Ishikawa (cell line): ENCODE data around the gene NUTF2.

ENCODE experiments used
- CEBPB ChIP-seq: IDR thresholded peaks from 2 replicates; pipeline ENCODE4 v1.6.1; 2012
- CREB1 ChIP-seq: IDR thresholded peaks from 2 replicates; pipeline ENCODE4 v1.6.1; 2012; ENCODE audit warnings: low read depth
- EP300 ChIP-seq: IDR thresholded peaks from 2 replicates; pipeline ENCODE4 v1.6.1; 2012; ENCODE audit warnings: borderline replicate concordance
- FOXM1 ChIP-seq: IDR thresholded peaks from 2 replicates; pipeline ENCODE4 v1.6.1; 2012; ENCODE audit warnings: low read depth, borderline replicate concordance
- NFIC ChIP-seq: IDR thresholded peaks from 2 replicates; pipeline ENCODE4 v1.6.1; 2012
- RAD21 ChIP-seq: IDR thresholded peaks from 2 replicates; pipeline ENCODE4 v1.6.1; 2012; ENCODE audit warnings: low read depth
- REST ChIP-seq: IDR thresholded peaks from 2 replicates; pipeline ENCODE4 v1.6.1; 2012; ENCODE audit warnings: low read depth, mild to moderate bottlenecking
- TAF1 ChIP-seq: IDR thresholded peaks from 2 replicates; pipeline ENCODE4 v1.6.1; 2012; ENCODE audit warnings: low read depth, mild to moderate bottlenecking
- TEAD4 ChIP-seq: IDR thresholded peaks from 2 replicates; pipeline ENCODE4 v1.6.1; 2012
- YY1 ChIP-seq: IDR thresholded peaks from 2 replicates; pipeline ENCODE4 v1.6.1; 2012; ENCODE audit warnings: low read depth
- TF ChIP-seq, protein P1 (sequence below): IDR thresholded peaks from 2 replicates; pipeline ENCODE4 v1.6.1; 2012

DNA sequence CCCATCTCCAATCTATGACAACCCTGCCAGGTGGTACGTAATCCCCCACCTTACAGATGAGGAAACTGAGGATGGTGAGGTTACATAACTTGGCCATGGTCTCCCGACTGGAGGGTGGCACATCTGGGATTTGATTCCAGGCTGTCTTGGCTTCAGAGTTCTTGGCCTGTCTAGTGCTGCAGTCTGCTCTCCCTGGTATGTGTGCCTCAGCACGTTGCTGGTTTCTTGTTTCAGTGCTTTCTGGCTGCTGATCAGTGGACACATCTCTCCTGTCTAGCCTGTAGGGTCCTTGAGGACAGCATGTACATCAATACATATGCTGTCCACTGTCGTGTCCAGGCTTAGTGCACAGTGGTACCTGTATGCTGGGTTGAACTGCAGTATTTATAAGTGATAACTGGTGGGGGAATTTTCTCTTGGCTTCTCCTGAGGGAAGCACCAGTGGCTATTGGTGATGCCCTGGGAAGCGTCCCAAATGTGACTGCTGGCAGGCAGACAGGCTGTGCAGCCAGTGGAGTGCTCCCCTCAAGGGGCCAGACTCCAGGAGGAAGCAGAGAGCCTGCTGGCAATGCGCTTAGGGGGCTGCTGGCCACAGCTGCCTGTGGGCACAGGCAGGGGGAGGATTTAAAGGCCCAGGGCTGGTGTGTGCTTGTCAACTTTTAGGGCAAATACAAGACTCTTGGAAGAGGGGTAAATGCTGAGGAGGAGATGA, 70.6 kb downstream of the NUTF2 start:
- TF ChIP-seq CEBPB: no peak
- TF ChIP-seq TAF1: no peak
- TF ChIP-seq FOXM1: no peak
- no peak for TF ChIP-seq NFIC
- no peak for TF ChIP-seq YY1
- no peak for TF ChIP-seq TEAD4
- TF ChIP-seq EP300: no peak
- no peak for TF ChIP-seq RAD21
- TF ChIP-seq CREB1: no peak
- no peak for TF ChIP-seq REST
- TF ChIP-seq, protein P1, sequence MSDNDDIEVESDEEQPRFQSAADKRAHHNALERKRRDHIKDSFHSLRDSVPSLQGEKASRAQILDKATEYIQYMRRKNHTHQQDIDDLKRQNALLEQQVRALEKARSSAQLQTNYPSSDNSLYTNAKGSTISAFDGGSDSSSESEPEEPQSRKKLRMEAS: no peak
